Suprapubic skin (tissue), 4 donors: ENCODE results near the gene NT5C1B. TPM values are rescaled to one million over a fixed set of nuclear protein-coding genes. Genes with fewer than 3 reads are reported as not detected.

ENCODE experiments used
- DNase-seq, 2 donors: peaks; one replicate each; pipeline ENCODE4 v3.0.0-alpha.2; 2019; ENCODE audit warnings: low spot score in 2 of 2
- H3K27ac ChIP-seq: fragments of 200-600 bp; sonication (generic); one replicate; pipeline ENCODE4 v1.5.1; 2019
- H3K27me3 ChIP-seq: fragments of 200-600 bp; sonication (generic); one replicate; pipeline ENCODE4 v1.5.1; 2019
- H3K36me3 ChIP-seq: fragments of 200-600 bp; sonication (generic); one replicate; pipeline ENCODE4 v1.5.1; 2019
- H3K4me1 ChIP-seq: fragments of 200-600 bp; sonication (generic); one replicate; pipeline ENCODE4 v1.5.1; 2019
- H3K4me3 ChIP-seq: fragments of 200-600 bp; sonication (generic); one replicate; pipeline ENCODE4 v1.5.1; 2019; ENCODE audit warnings: mild to moderate bottlenecking
- H3K9me3 ChIP-seq: fragments of 200-600 bp; sonication (generic); one replicate; pipeline ENCODE4 v1.5.1; 2019
- CTCF ChIP-seq, 2 donors: fragments of 200-600 bp in 1 of 2; fragments of 450-650 bp in 1 of 2; sonication (generic) in 1 of 2; IDR thresholded peaks; one replicate each; pipeline ENCODE4 v1.5.1; 2016 to 2019; ENCODE audit warnings: antibody characterized with exemption in 2 of 2, mild to moderate bottlenecking in 1 of 2, moderate library complexity in 1 of 2
- EP300 ChIP-seq: sonication (generic); formaldehyde crosslinking; IDR thresholded peaks from one replicate; pipeline ENCODE4 v1.6.1; 2017; ENCODE audit warnings: antibody characterized with exemption
- POLR2A ChIP-seq, 2 donors: fragments of 450-650 bp; IDR thresholded peaks; one replicate each; pipeline ENCODE4 v1.6.1; 2017; ENCODE audit warnings: antibody characterized with exemption in 2 of 2, mild to moderate bottlenecking in 2 of 2, moderate library complexity in 2 of 2
- POLR2AphosphoS5 ChIP-seq, 3 donors: sonication (generic); formaldehyde crosslinking; IDR thresholded peaks; one replicate each; pipeline ENCODE4 v1.6.1; 2017; ENCODE audit warnings: antibody characterized with exemption in 3 of 3
- WGBS: methylation state at CpG from one replicate; pipeline ENCODE4 v1.1.5; 2018; 5-methylcytosine and 5-hydroxymethylcytosine counted together
- total RNA-seq, 4 donors: library from RNA; depleted of rRNA; stranded (reverse); fragments of >200 nt; gene quantifications; one replicate each; pipeline ENCODE4 v1.1.0, GENCODE V29; 2016

Gene NT5C1B
- total RNA-seq, 4 donors from 2014 or later, result not detected

- Histone ChIP-seq H3K9me3 (no peaks in the 10 kb centered on the region), H3K4me3 (no peak overlapping the region), H3K36me3 (no peaks in the 10 kb centered on the region), H3K27me3 (no peaks in the 10 kb centered on the region), H3K27ac (no peak overlapping the region), H3K4me1 (no peaks in the 10 kb centered on the region)
- no peak for DNase-seq
- no peak for TF ChIP-seq POLR2AphosphoS5 (IDR thresholded peaks at IDR 0.05)
- TF ChIP-seq POLR2A (IDR thresholded peaks at IDR 0.05), result no peak
- TF ChIP-seq CTCF (IDR thresholded peaks at IDR 0.05), result no peak
- no peak for TF ChIP-seq EP300
- 57% methylated on average over 1 of the region's 1 CpG for WGBS
Observed at GRCh38 chr2:18610090-18610489, 20.7 kb upstream of the NT5C1B start.

DNA sequence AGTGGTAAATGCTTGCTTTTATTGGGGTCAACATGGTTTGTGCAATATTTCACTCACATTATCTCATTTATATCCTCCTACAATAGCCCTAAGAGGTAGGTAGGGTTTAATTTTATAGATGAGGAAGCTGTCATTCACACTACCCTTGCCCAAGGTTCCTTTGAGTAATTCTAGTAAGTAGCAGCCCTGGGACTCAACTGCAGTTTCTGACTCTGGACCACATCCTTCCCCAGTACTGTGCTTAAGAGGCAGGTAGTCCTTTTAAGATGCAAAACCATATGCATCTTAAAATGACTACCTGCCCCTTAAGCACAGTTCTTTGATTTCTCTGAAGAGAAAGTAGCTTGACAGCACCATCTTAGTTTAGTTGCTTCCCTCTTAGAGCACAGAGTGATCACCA is 15.7 kb upstream of the NT5C1B start:
- no peak for DNase-seq
- Histone ChIP-seq H3K9me3 (no peaks in the 10 kb centered on the region), H3K4me1 (no peaks in the 10 kb centered on the region), H3K4me3 (no peak overlapping the region), H3K27ac (no peak overlapping the region), H3K36me3 (no peaks in the 10 kb centered on the region), H3K27me3 (no peaks in the 10 kb centered on the region)
- TF ChIP-seq POLR2A (IDR thresholded peaks at IDR 0.05) (no peak), EP300 (no peak), CTCF (IDR thresholded peaks at IDR 0.05) (no peak), POLR2AphosphoS5 (IDR thresholded peaks at IDR 0.05) (no peak)

GRCh38 chr2:18604531-18604885 is 15.1 kb upstream of the NT5C1B start:
- H3K4me3 ChIP-seq, result no peak overlapping the region
- H3K27me3 ChIP-seq, result no peaks in the 10 kb centered on the region
- TF ChIP-seq CTCF (IDR thresholded peaks at IDR 0.05) (no peak), POLR2A (IDR thresholded peaks at IDR 0.05) (no peak), POLR2AphosphoS5 (IDR thresholded peaks at IDR 0.05) (no peak), EP300 (no peak)
- DNase-seq, result no peak
- H3K9me3 ChIP-seq, result no peaks in the 10 kb centered on the region
- H3K36me3 ChIP-seq, result no peaks in the 10 kb centered on the region
- no peaks in the 10 kb centered on the region for H3K4me1 ChIP-seq
- 71% methylated on average over 2 of the region's 2 CpGs for WGBS
- H3K27ac ChIP-seq, result no peak overlapping the region

GRCh38 chr2:18603854-18604530 is 14.6 kb upstream of the NT5C1B start:
- Histone ChIP-seq H3K36me3 (no peaks in the 10 kb centered on the region), H3K4me3 (no peak overlapping the region), H3K4me1 (peaks cover under 1% of the 10 kb centered on the region), H3K27me3 (no peaks in the 10 kb centered on the region), H3K27ac (no peak overlapping the region), H3K9me3 (no peaks in the 10 kb centered on the region)
- WGBS, result 92% methylated on average over 3 of the region's 3 CpGs
- TF ChIP-seq POLR2A (IDR thresholded peaks at IDR 0.05) (no peak), EP300 (no peak), POLR2AphosphoS5 (IDR thresholded peaks at IDR 0.05) (no peak), CTCF (IDR thresholded peaks at IDR 0.05) (no peak)
- DNase-seq, result no peak

DNA sequence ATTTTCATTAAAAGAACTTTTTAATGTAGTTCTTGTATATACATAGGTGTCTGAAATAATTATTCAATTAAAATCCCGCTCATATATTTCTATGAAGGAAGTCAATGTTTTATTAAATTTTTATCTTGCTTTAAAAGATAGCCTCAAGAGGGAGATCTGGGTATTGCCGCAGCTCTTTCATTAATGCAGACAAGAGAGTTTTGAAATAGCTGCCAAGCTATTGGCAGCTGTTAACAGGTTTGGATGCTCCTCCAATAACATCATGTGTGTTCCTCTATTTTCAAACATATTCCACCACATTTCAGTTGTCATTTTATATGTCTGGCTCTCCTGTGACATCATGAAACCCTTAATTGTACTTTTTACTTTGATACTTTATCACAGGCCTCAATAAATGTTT is 12.9 kb upstream of the NT5C1B start:
- DNase-seq, result no peak
- TF ChIP-seq POLR2A (IDR thresholded peaks at IDR 0.05) (no peak), POLR2AphosphoS5 (IDR thresholded peaks at IDR 0.05) (no peak), EP300 (no peak), CTCF (IDR thresholded peaks at IDR 0.05) (no peak)
- H3K36me3 ChIP-seq, result no peaks in the 10 kb centered on the region
- H3K4me3 ChIP-seq, result no peak overlapping the region
- H3K27me3 ChIP-seq, result no peaks in the 10 kb centered on the region
- H3K9me3 ChIP-seq, result no peaks in the 10 kb centered on the region
- peaks cover 3% of the 10 kb centered on the region for H3K4me1 ChIP-seq
- WGBS, result 90% methylated on average over 2 of the region's 2 CpGs
- no peak overlapping the region for H3K27ac ChIP-seq
